Glutamatergic neuron (in vitro differentiated cells): ENCODE measurements around the gene PCDHGA11. TPM values are rescaled to one million over a fixed set of nuclear protein-coding genes. Genes with fewer than 3 reads are reported as not detected.
A peak's percentile ranks its signal among the peaks of the same experiment; 100 is the strongest.
"Not testable (repeated sequence)": the region's sequence is repeated elsewhere in the genome, so short reads cannot be mapped to it uniquely, and the experiment has no call there.

ENCODE experiments used
- DNase-seq: peaks from one replicate; pipeline ENCODE4 v3.0.0; 2022
- H3K27ac Mint-ChIP-seq: one replicate; pipeline ENCODE4 v1.8.0; 2020; ENCODE audit warnings: mild to moderate bottlenecking, mixed read lengths, inconsistent platforms; ENCODE audit not compliant: unreplicated experiment
- H3K27me3 Mint-ChIP-seq: one replicate; pipeline ENCODE4 v1.8.0; 2020; ENCODE audit warnings: mild to moderate bottlenecking, moderate library complexity, mixed read lengths, inconsistent platforms; ENCODE audit not compliant: unreplicated experiment
- H3K36me3 Mint-ChIP-seq: one replicate; pipeline ENCODE4 v1.8.0; 2020; ENCODE audit warnings: mild to moderate bottlenecking, mixed read lengths, inconsistent platforms; ENCODE audit not compliant: unreplicated experiment
- H3K4me1 Mint-ChIP-seq: one replicate; pipeline ENCODE4 v1.8.0; 2020; ENCODE audit warnings: mild to moderate bottlenecking, low read depth, mixed read lengths, inconsistent platforms; ENCODE audit not compliant: unreplicated experiment
- H3K4me3 Mint-ChIP-seq: one replicate; pipeline ENCODE4 v1.8.0; 2020; ENCODE audit warnings: mild to moderate bottlenecking, mixed read lengths, inconsistent platforms; ENCODE audit not compliant: unreplicated experiment
- H3K9me3 Mint-ChIP-seq: one replicate; pipeline ENCODE4 v1.8.0; 2020; ENCODE audit warnings: mild to moderate bottlenecking, moderate library complexity, mixed read lengths, inconsistent platforms; ENCODE audit not compliant: unreplicated experiment
- CTCF ChIP-seq: fragments of 200-600 bp; sonication (generic); IDR thresholded peaks from one replicate; pipeline ENCODE4 v1.5.0; 2021; ENCODE audit not compliant: partially characterized antibody, unreplicated experiment
- long read RNA-seq: library from polyadenylated mRNA; unstranded; transcript quantifications from one replicate; pipeline ENCODE4 v2.0.0, GENCODE V29; 2020; ENCODE audit not compliant: unreplicated experiment
- total RNA-seq: library from RNA; stranded (reverse); fragmentation: NEBNext Ultra II Directional; extraction: Animal tissue kit (Norgen Biotek cat#: 25700); gene quantifications from one replicate; pipeline ENCODE4 v1.2.1, GENCODE V29; 2021; ENCODE audit not compliant: unreplicated experiment

Gene PCDHGA11
- 12.5 TPM for total RNA-seq
- long read RNA-seq, result 0 reads

GRCh38 chr5:141420855-141421488 lies at the start of gene PCDHGA11:
Gene PCDHGA11, plus strand, starts transcription at chr5:141421051. Its CDS starts 177 bp downstream, at chr5:141421228.
- peaks cover 54% of the 10 kb centered on the region for H3K9me3 Mint-ChIP-seq
- no peak for DNase-seq
- H3K27ac Mint-ChIP-seq, result no peak within 1 kb of the TSS

GRCh38 chr5:141371572-141372475 lies 49.0 kb upstream of the PCDHGA11 start:
- H3K27ac Mint-ChIP-seq, result no peak overlapping the region
- DNase-seq, result no peak
- peaks cover 18% of the 10 kb centered on the region for H3K9me3 Mint-ChIP-seq
- no peak overlapping the region for H3K4me3 Mint-ChIP-seq
- no peak for TF ChIP-seq CTCF
- no peaks in the 10 kb centered on the region for H3K4me1 Mint-ChIP-seq
- H3K36me3 Mint-ChIP-seq, result peaks cover 53% of the 10 kb centered on the region
- no peaks in the 10 kb centered on the region for H3K27me3 Mint-ChIP-seq

More at GRCh38 chr5:141420855-141421488, at the start of gene PCDHGA11:
- TF ChIP-seq CTCF, result peak; percentile 38
- peaks cover 79% of the 10 kb centered on the region for H3K36me3 Mint-ChIP-seq
- H3K4me3 Mint-ChIP-seq, result peak within 1 kb of the TSS; percentile 70
- peaks cover 23% of the 10 kb centered on the region for H3K27me3 Mint-ChIP-seq
- no peaks in the 10 kb centered on the region for H3K4me1 Mint-ChIP-seq

GRCh38 chr5:141373673-141374317 lies 47.1 kb upstream of the PCDHGA11 start, which contains the start of gene PCDHGA6:
Gene PCDHGA6, plus strand, starts transcription at chr5:141373891. Its CDS starts 193 bp downstream, at chr5:141374084.
- peak within 1 kb of the TSS; percentile 25 for H3K4me3 Mint-ChIP-seq
- no peak for DNase-seq
- no peaks in the 10 kb centered on the region for H3K27me3 Mint-ChIP-seq
- TF ChIP-seq CTCF, result no peak
- no peaks in the 10 kb centered on the region for H3K4me1 Mint-ChIP-seq
- H3K9me3 Mint-ChIP-seq, result peaks cover 21% of the 10 kb centered on the region
- H3K27ac Mint-ChIP-seq, result no peak within 1 kb of the TSS
- peaks cover 55% of the 10 kb centered on the region for H3K36me3 Mint-ChIP-seq

GRCh38 chr5:141374627-141375026 lies 46.2 kb upstream of the PCDHGA11 start:
- Mint-ChIP-seq H3K4me1 (no peaks in the 10 kb centered on the region), H3K4me3 (no peak overlapping the region), H3K9me3 (peaks cover 21% of the 10 kb centered on the region), H3K27me3 (no peaks in the 10 kb centered on the region), H3K36me3 (peaks cover 55% of the 10 kb centered on the region), H3K27ac (no peak overlapping the region)
- no peak for TF ChIP-seq CTCF
- DNase-seq, result no peak

- not testable (repeated sequence) for H3K27ac Mint-ChIP-seq, DNase-seq
Observed at GRCh38 chr5:141375444-141376155, 45.3 kb upstream of the PCDHGA11 start.

More at GRCh38 chr5:141375444-141376155, 45.3 kb upstream of the PCDHGA11 start:
- not testable (repeated sequence) for H3K4me1 Mint-ChIP-seq, H3K4me3 Mint-ChIP-seq, H3K27me3 Mint-ChIP-seq
- Mint-ChIP-seq H3K9me3 (peaks cover 18% of the 10 kb centered on the region), H3K36me3 (peaks cover 46% of the 10 kb centered on the region)
